Umbilical cord (tissue), 2 donors: Measurements from ENCODE around the gene FBXO39. TPM values are rescaled to one million over a fixed set of nuclear protein-coding genes. Genes with fewer than 3 reads are reported as not detected.
A peak's percentile ranks its signal among the peaks of the same experiment; 100 is the strongest.
"Not testable (repeated sequence)": the region's sequence is repeated elsewhere in the genome, so short reads cannot be mapped to it uniquely, and the experiment has no call there.

Source experiments
- DNase-seq: peaks from one replicate; pipeline ENCODE4 v3.0.0-alpha.2; 2015; ENCODE audit warnings: low spot score
- total RNA-seq: library from RNA; depleted of rRNA; stranded (reverse); fragments of >200 nt; gene quantifications from one replicate; pipeline ENCODE4 v1.2.3, GENCODE V29; 2014; ENCODE audit warnings: low replicate concordance; ENCODE audit not compliant: insufficient read depth

Gene FBXO39
- total RNA-seq = 5.5 TPM

GRCh38 chr17:6775871-6776405 is at the start of gene FBXO39:
Gene FBXO39 (plus strand): TSS chr17:6776215. CDS start chr17:6779869, 3,654 bp downstream.
- DNase-seq = no peak

- no peak for DNase-seq
Measured at GRCh38 chr17:6729531-6729930, 46.5 kb upstream of the FBXO39 start.

- DNase-seq = not testable (repeated sequence)
Measured at GRCh38 chr17:6746665-6747064, 29.4 kb upstream of the FBXO39 start.

- no peak for DNase-seq
Measured at GRCh38 chr17:6748617-6749016, 27.4 kb upstream of the FBXO39 start.

GRCh38 chr17:6749519-6749918 is 26.5 kb upstream of the FBXO39 start:
- DNase-seq = no peak

- peak; percentile 93 for DNase-seq
Measured at GRCh38 chr17:6752068-6752909, 23.7 kb upstream of the FBXO39 start.

GRCh38 chr17:6753006-6753445 is 23.0 kb upstream of the FBXO39 start:
- DNase-seq = no peak

- no peak for DNase-seq
Measured at GRCh38 chr17:6753546-6753945, 22.5 kb upstream of the FBXO39 start.

GRCh38 chr17:6755281-6755680 is 20.7 kb upstream of the FBXO39 start:
- peak; percentile 93 for DNase-seq

- peak; percentile 74 for DNase-seq
Measured at GRCh38 chr17:6755731-6756184, 20.3 kb upstream of the FBXO39 start, which contains the start of gene XAF1. Gene XAF1 (plus strand): TSS chr17:6756046. CDS start chr17:6756079, 33 bp downstream.

- no peak for DNase-seq
Measured at GRCh38 chr17:6756425-6757031, 19.5 kb upstream of the FBXO39 start.

- no peak for DNase-seq
Measured at GRCh38 chr17:6757747-6758146, 18.3 kb upstream of the FBXO39 start.

- no peak for DNase-seq
Measured at GRCh38 chr17:6761779-6762178, 14.2 kb upstream of the FBXO39 start.

- no peak for DNase-seq
Measured at GRCh38 chr17:6768447-6768846, 7.6 kb upstream of the FBXO39 start.

- DNase-seq = no peak
Measured at GRCh38 chr17:6772016-6772415, 4.0 kb upstream of the FBXO39 start.

- DNase-seq = not testable (repeated sequence)
Measured at GRCh38 chr17:6774906-6775305, 1.1 kb upstream of the FBXO39 start.

- DNase-seq = no peak
Measured at GRCh38 chr17:6779411-6779810, 3.4 kb downstream of the FBXO39 start.

- DNase-seq = no peak
Measured at GRCh38 chr17:6780001-6780400, 4.0 kb downstream of the FBXO39 start.

GRCh38 chr17:6780886-6781285 is 4.9 kb downstream of the FBXO39 start:
- no peak for DNase-seq

GRCh38 chr17:6782244-6782643 is 6.2 kb downstream of the FBXO39 start:
- no peak for DNase-seq

- DNase-seq = no peak
Measured at GRCh38 chr17:6786618-6787017, 10.6 kb downstream of the FBXO39 start.

GRCh38 chr17:6787081-6787693 is 11.2 kb downstream of the FBXO39 start:
- DNase-seq = no peak
